Measurements from ENCODE around the gene AHDC1. TPM values are rescaled to one million over a fixed set of nuclear protein-coding genes. Genes with fewer than 3 reads are reported as not detected.

Gene AHDC1
- total RNA-seq, 1 donor from 2014 or later = 205 TPM

DNA sequence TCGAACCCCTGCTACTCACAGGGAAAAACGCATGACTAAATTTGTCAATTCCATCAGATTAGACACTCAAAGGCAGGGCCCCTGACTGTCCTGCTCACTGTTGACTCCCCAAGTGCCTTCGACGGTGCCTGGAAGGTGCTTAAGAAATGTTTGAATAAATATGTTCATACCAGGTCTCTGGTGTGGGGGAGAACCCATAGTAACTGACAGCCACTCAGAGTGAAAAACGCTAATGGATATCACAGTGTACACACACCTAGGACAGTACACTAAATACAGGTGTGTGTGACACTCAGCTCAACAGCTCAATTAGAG, 74.3 kb downstream of the AHDC1 start:
- DNase-seq (ENCODE audit: low spot score in 2 of 2) = no peak
- intact Hi-C loops (cut with DNase I) = loop anchor here (5.0 kb wide), 1 partner anchor 37 kb away; the partner anchor contains the start of gene WASF2
- Histone ChIP-seq H3K4me3 (no peak overlapping the region), H3K27ac (peak overlapping the region; percentile 74 to 81), H3K4me1 (peaks cover 24 to 36% of the 10 kb centered on the region in 2 donors), H3K9me3 (no peaks in the 10 kb centered on the region), H3K36me3 (peaks cover 15 to 23% of the 10 kb centered on the region in 2 donors), H3K27me3 (no peaks in the 10 kb centered on the region)
- no peak for TF ChIP-seq CTCF (IDR thresholded peaks at IDR 0.05)

- peak overlapping the region; percentile 74 to 81 for H3K27ac ChIP-seq
- peak in 1 of 2 donors; percentile 79 for DNase-seq (ENCODE audit: low spot score in 2 of 2)
- no peaks in the 10 kb centered on the region for H3K9me3 ChIP-seq
- intact Hi-C loops (cut with DNase I) = loop anchor here (1.0 to 5.0 kb wide), 2 partner anchors 37 to 41 kb away; partner anchors contain the start of gene WASF2
- peaks cover 10 to 17% of the 10 kb centered on the region in 2 donors for H3K36me3 ChIP-seq
- H3K27me3 ChIP-seq = no peaks in the 10 kb centered on the region
- peaks cover 24 to 36% of the 10 kb centered on the region in 2 donors for H3K4me1 ChIP-seq
- no peak for TF ChIP-seq CTCF (IDR thresholded peaks at IDR 0.05)
- H3K4me3 ChIP-seq = peak overlapping the region; percentile 57 to 66
These were observed 74.9 kb downstream of the AHDC1 start for GRCh38 chr1:27528818-27529703.

GRCh38 chr1:27527890-27528817, 75.8 kb downstream of the AHDC1 start:
- intact Hi-C loops (cut with DNase I) = loop anchor here (1.0 to 5.0 kb wide), 2 partner anchors 36 to 42 kb away; partner anchors contain the start of gene WASF2
- no peak for TF ChIP-seq CTCF (IDR thresholded peaks at IDR 0.05)
- H3K36me3 ChIP-seq = peaks cover 2 to 8% of the 10 kb centered on the region in 2 donors
- DNase-seq (ENCODE audit: low spot score in 2 of 2) = no peak
- H3K27me3 ChIP-seq = no peaks in the 10 kb centered on the region
- H3K4me3 ChIP-seq = peak overlapping the region; percentile 57 to 66
- H3K4me1 ChIP-seq = peaks cover 24 to 39% of the 10 kb centered on the region in 2 donors
- H3K27ac ChIP-seq = peak overlapping the region; percentile 74 to 81
- no peaks in the 10 kb centered on the region for H3K9me3 ChIP-seq

- peaks cover 25 to 47% of the 10 kb centered on the region in 2 donors for H3K4me1 ChIP-seq
- intact Hi-C loops (cut with DNase I) = loop anchor here (5.0 kb wide), 1 partner anchor 35 kb away; the partner anchor contains the start of gene WASF2
- no peak for TF ChIP-seq CTCF (IDR thresholded peaks at IDR 0.05)
- no peak for DNase-seq (ENCODE audit: low spot score in 2 of 2)
- no peaks in the 10 kb centered on the region for H3K9me3 ChIP-seq
- H3K27me3 ChIP-seq = no peaks in the 10 kb centered on the region
- H3K27ac ChIP-seq = peak overlapping the region; percentile 74 to 81
- peaks cover 0 to under 1% of the 10 kb centered on the region in 2 donors for H3K36me3 ChIP-seq
- H3K4me3 ChIP-seq = peak overlapping the region; percentile 57 to 66
These were observed 76.6 kb downstream of the AHDC1 start for GRCh38 chr1:27527223-27527889.
